ENCODE results near the gene CEP170B. TPM values are rescaled to one million over a fixed set of nuclear protein-coding genes. Genes with fewer than 3 reads are reported as not detected.

Gene CEP170B
- total and polyA plus RNA-seq, 2 donors from 2014 or later: 8.1 to 42.4 TPM

- Histone ChIP-seq H3K9ac (ENCODE audit: low read length in 3 of 3) (no peak overlapping the region), H3K27ac (ENCODE audit: low read depth in 2 of 2, low read length in 2 of 2) (no peak overlapping the region), H3K4me1 (ENCODE audit: control insufficient read depth in 2 of 3, insufficient read depth in 2 of 3, low read depth in 1 of 3, low read length in 3 of 3) (no peaks in the 10 kb centered on the region), H3K36me3 (ENCODE audit: control insufficient read depth in 2 of 3, insufficient read depth in 3 of 3, low read length in 3 of 3) (no peaks in the 10 kb centered on the region), H3K27me3 (ENCODE audit: control insufficient read depth, insufficient read depth, low read length) (no peaks in the 10 kb centered on the region), H3K9me3 (ENCODE audit: control insufficient read depth in 2 of 3, insufficient read depth in 1 of 3, low read length in 3 of 3) (no peaks in the 10 kb centered on the region), H3K4me3 (ENCODE audit: low read length in 3 of 3) (no peak overlapping the region)
- TF ChIP-seq, protein P1, sequence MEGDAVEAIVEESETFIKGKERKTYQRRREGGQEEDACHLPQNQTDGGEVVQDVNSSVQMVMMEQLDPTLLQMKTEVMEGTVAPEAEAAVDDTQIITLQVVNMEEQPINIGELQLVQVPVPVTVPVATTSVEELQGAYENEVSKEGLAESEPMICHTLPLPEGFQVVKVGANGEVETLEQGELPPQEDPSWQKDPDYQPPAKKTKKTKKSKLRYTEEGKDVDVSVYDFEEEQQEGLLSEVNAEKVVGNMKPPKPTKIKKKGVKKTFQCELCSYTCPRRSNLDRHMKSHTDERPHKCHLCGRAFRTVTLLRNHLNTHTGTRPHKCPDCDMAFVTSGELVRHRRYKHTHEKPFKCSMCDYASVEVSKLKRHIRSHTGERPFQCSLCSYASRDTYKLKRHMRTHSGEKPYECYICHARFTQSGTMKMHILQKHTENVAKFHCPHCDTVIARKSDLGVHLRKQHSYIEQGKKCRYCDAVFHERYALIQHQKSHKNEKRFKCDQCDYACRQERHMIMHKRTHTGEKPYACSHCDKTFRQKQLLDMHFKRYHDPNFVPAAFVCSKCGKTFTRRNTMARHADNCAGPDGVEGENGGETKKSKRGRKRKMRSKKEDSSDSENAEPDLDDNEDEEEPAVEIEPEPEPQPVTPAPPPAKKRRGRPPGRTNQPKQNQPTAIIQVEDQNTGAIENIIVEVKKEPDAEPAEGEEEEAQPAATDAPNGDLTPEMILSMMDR (IDR thresholded peaks at IDR 0.05; ENCODE audit: borderline replicate concordance, extremely low read depth, insufficient read depth): no peak
- DNase-seq: no peak
- FAIRE-seq: no peak
- intact Hi-C loops (cut with DNase I): no loop called here
Observed at GRCh38 chr14:104919993-104920315, 54.9 kb downstream of the CEP170B start.

- Histone ChIP-seq H3K27ac (ENCODE audit: low read depth in 2 of 2, low read length in 2 of 2) (no peak overlapping the region), H3K4me1 (ENCODE audit: control insufficient read depth in 2 of 3, insufficient read depth in 2 of 3, low read depth in 1 of 3, low read length in 3 of 3) (no peaks in the 10 kb centered on the region), H3K9me3 (ENCODE audit: control insufficient read depth in 2 of 3, insufficient read depth in 1 of 3, low read length in 3 of 3) (no peaks in the 10 kb centered on the region), H3K27me3 (ENCODE audit: control insufficient read depth, insufficient read depth, low read length) (no peaks in the 10 kb centered on the region), H3K9ac (ENCODE audit: low read length in 3 of 3) (no peak overlapping the region), H3K36me3 (ENCODE audit: control insufficient read depth in 2 of 3, insufficient read depth in 3 of 3, low read length in 3 of 3) (no peaks in the 10 kb centered on the region), H3K4me3 (ENCODE audit: low read length in 3 of 3) (no peak overlapping the region)
- TF ChIP-seq, protein P1 (IDR thresholded peaks at IDR 0.05; ENCODE audit: borderline replicate concordance, extremely low read depth, insufficient read depth): no peak
- FAIRE-seq (no peak), DNase-seq (peak in 1 of 5 donors; percentile 49)
- intact Hi-C loops (cut with DNase I): no loop called here
Observed at GRCh38 chr14:104923640-104924420, 58.8 kb downstream of the CEP170B start.

- no peaks in the 10 kb centered on the region for H3K27me3 ChIP-seq (ENCODE audit: control insufficient read depth, insufficient read depth, low read length)
- H3K4me3 ChIP-seq (ENCODE audit: low read length in 3 of 3): no peak within 1 kb of the TSS
- H3K9ac ChIP-seq (ENCODE audit: low read length in 3 of 3): no peak within 1 kb of the TSS
- TF ChIP-seq, protein P1 (IDR thresholded peaks at IDR 0.05; ENCODE audit: borderline replicate concordance, extremely low read depth, insufficient read depth): no peak
- H3K4me1 ChIP-seq (ENCODE audit: control insufficient read depth in 2 of 3, insufficient read depth in 2 of 3, low read depth in 1 of 3, low read length in 3 of 3): no peaks in the 10 kb centered on the region
- no peaks in the 10 kb centered on the region for H3K9me3 ChIP-seq (ENCODE audit: control insufficient read depth in 2 of 3, insufficient read depth in 1 of 3, low read length in 3 of 3)
- peak in 1 of 5 donors; percentile 32 for DNase-seq
- H3K27ac ChIP-seq (ENCODE audit: low read depth in 2 of 2, low read length in 2 of 2): no peak within 1 kb of the TSS
- FAIRE-seq: no peak
- no peaks in the 10 kb centered on the region for H3K36me3 ChIP-seq (ENCODE audit: control insufficient read depth in 2 of 3, insufficient read depth in 3 of 3, low read length in 3 of 3)
- intact Hi-C loops (cut with DNase I): no loop called here
Observed at GRCh38 chr14:104924421-104925213, 59.5 kb downstream of the CEP170B start, which contains the start of gene PLD4. PLD4 (plus strand) TSS chr14:104924879; CDS start chr14:104927141, 2,262 bp downstream.
